Measurements from ENCODE around the gene TRMT1. TPM values are rescaled to one million over a fixed set of nuclear protein-coding genes. Genes with fewer than 3 reads are reported as not detected.

The TRMT1 gene
- total RNA-seq, 1 experiment from 2014 or later = 109 TPM

DNA sequence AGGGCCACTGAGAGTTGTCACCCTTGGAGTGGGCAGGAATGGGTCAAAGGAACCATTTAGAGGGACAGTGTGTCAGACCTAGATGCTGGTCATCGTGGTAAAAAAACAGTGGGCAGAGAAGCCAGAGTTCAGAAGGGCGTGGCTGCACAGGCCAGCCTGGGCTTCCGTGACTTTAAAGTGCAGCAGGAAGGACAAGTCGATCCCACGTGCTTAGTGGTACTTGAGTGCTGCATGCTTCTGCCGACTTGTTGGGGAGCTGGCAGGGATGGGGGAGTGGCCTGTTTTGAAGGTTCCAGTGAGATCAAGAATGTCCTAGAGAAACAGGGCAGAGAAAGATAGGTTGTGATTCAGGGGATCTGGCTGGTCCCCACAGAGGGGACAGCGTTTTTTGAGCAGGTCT lies 30.9 kb downstream of the TRMT1 start:
- intact Hi-C loops (cut with micrococcal nuclease; ENCODE audit: unreplicated experiment) = no loop called here
- POLR2A ChIA-PET (ENCODE audit: low non-redundant PET) = no interaction called here
- BruUV-seq (replicated peaks) = no TSS peak
- Histone ChIP-seq H3K9me3 (ENCODE audit: low read depth, low read length, poor library complexity, severe bottlenecking) (no peaks in the 10 kb centered on the region), H3K4me3 (ENCODE audit: low read depth, low read length, poor library complexity, severe bottlenecking) (no peak overlapping the region), H3K27ac (ENCODE audit: low read depth, low read length, poor library complexity, severe bottlenecking) (no peak overlapping the region), H3K4me1 (ENCODE audit: insufficient read depth, low read length, poor library complexity, severe bottlenecking) (peaks cover 16% of the 10 kb centered on the region), H3K27me3 (replicated peaks; ENCODE audit: insufficient read depth, low read depth, low read length, poor library complexity) (no peaks in the 10 kb centered on the region), H3K36me3 (ENCODE audit: insufficient read depth, low read length, poor library complexity, severe bottlenecking) (no peaks in the 10 kb centered on the region)
- CTCF ChIA-PET = interaction anchor here (1.1 kb wide), 1 partner anchor 25 kb away, joined by 4 read pairs; no protein-coding TSS in a partner anchor
- TF ChIP-seq EZH2 (IDR thresholded peaks at IDR 0.05; ENCODE audit: borderline replicate concordance, low read depth, low read length, poor library complexity, severe bottlenecking) (no peak), CTCF (conservative IDR thresholded peaks at IDR 0.05; ENCODE audit: low read depth, low read length) (no peak)
- DNase-seq (ENCODE audit: low spot score) = no peak

DNA sequence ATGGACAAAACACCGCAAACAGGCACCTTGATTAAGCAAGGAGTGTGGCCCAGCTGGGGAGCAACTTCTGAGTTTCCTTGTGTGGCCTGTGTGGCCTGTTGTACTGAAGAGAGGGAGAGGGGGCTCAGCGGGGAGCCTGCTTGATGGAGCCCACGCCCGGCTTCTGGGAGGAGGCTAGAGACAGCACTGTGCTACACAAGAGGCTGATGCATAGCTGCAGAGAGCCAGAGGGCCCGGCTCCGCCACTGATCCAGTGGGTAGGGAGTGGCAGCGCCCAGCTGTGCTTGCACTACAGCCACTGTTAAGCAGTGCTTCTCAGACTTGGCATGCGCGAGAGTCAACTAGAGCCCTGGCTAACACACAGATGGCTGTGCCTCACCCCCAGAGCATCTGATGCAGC lies 32.9 kb downstream of the TRMT1 start:
- H3K27me3 ChIP-seq (replicated peaks; ENCODE audit: insufficient read depth, low read depth, low read length, poor library complexity) = no peaks in the 10 kb centered on the region
- CTCF ChIA-PET = interaction anchor here (1.4 kb wide), 1 partner anchor 11 kb away, joined by 3 read pairs; no protein-coding TSS in a partner anchor
- BruUV-seq (replicated peaks) = no TSS peak
- peak overlapping the region; percentile 29 for H3K27ac ChIP-seq (ENCODE audit: low read depth, low read length, poor library complexity, severe bottlenecking)
- intact Hi-C loops (cut with micrococcal nuclease; ENCODE audit: unreplicated experiment) = no loop called here
- POLR2A ChIA-PET (ENCODE audit: low non-redundant PET) = no interaction called here
- no peak for DNase-seq (ENCODE audit: low spot score)
- H3K9me3 ChIP-seq (ENCODE audit: low read depth, low read length, poor library complexity, severe bottlenecking) = no peaks in the 10 kb centered on the region
- H3K4me3 ChIP-seq (ENCODE audit: low read depth, low read length, poor library complexity, severe bottlenecking) = no peak overlapping the region
- no peaks in the 10 kb centered on the region for H3K36me3 ChIP-seq (ENCODE audit: insufficient read depth, low read length, poor library complexity, severe bottlenecking)
- peaks cover 17% of the 10 kb centered on the region for H3K4me1 ChIP-seq (ENCODE audit: insufficient read depth, low read length, poor library complexity, severe bottlenecking)
- no peak for TF ChIP-seq EZH2 (IDR thresholded peaks at IDR 0.05; ENCODE audit: borderline replicate concordance, low read depth, low read length, poor library complexity, severe bottlenecking)
- TF ChIP-seq CTCF (conservative IDR thresholded peaks at IDR 0.05; ENCODE audit: low read depth, low read length) = no peak

- Histone ChIP-seq H3K4me1 (ENCODE audit: insufficient read depth, low read length, poor library complexity, severe bottlenecking) (peaks cover 21% of the 10 kb centered on the region), H3K27ac (ENCODE audit: low read depth, low read length, poor library complexity, severe bottlenecking) (peak overlapping the region; percentile 29), H3K36me3 (ENCODE audit: insufficient read depth, low read length, poor library complexity, severe bottlenecking) (peaks cover 2% of the 10 kb centered on the region), H3K27me3 (replicated peaks; ENCODE audit: insufficient read depth, low read depth, low read length, poor library complexity) (no peaks in the 10 kb centered on the region), H3K9me3 (ENCODE audit: low read depth, low read length, poor library complexity, severe bottlenecking) (no peaks in the 10 kb centered on the region), H3K4me3 (ENCODE audit: low read depth, low read length, poor library complexity, severe bottlenecking) (no peak overlapping the region)
- no TSS peak for BruUV-seq (replicated peaks)
- no peak for TF ChIP-seq EZH2 (IDR thresholded peaks at IDR 0.05; ENCODE audit: borderline replicate concordance, low read depth, low read length, poor library complexity, severe bottlenecking)
- TF ChIP-seq CTCF (conservative IDR thresholded peaks at IDR 0.05; ENCODE audit: low read depth, low read length) = no peak
- ChIA-PET CTCF (interaction anchor here (1.4 kb wide), 1 partner anchor 11 kb away, joined by 3 read pairs; no protein-coding TSS in a partner anchor), POLR2A (ENCODE audit: low non-redundant PET) (interaction anchor here (0.6 kb wide), 1 partner anchor 255 kb away, joined by 3 read pairs; no protein-coding TSS in a partner anchor)
- intact Hi-C loops (cut with micrococcal nuclease; ENCODE audit: unreplicated experiment) = no loop called here
- no peak for DNase-seq (ENCODE audit: low spot score)
Measured at GRCh38 chr19:13083008-13083404, 33.5 kb downstream of the TRMT1 start.
